T-cell (primary cell): ENCODE data around the gene PRKX. TPM values are rescaled to one million over a fixed set of nuclear protein-coding genes. Genes with fewer than 3 reads are reported as not detected.

ENCODE experiments used
- ATAC-seq, 4 experiments: fragments of 200-7000 bp in 3 of 4; fragments of 150-1000 bp in 1 of 4; cut with Tn5 transposase; replicated peaks in 1 of 4; 1 replicate in 3 of 4; 2 replicates in 1 of 4; pipeline ENCODE4 v1.10.0; 2021; ENCODE audit warnings: moderate library complexity in 3 of 4, mild to moderate bottlenecking in 2 of 4, moderate number of reproducible peaks in 1 of 4
- CTCF ChIA-PET, 2 donors: fragments of 300-600 bp; sonication (Branson Sonifier 250); formaldehyde crosslinking; loops; one replicate each; lab custom pipeline; 2022; ENCODE audit warnings: antibody characterized with exemption in 2 of 2; lab: Charles Lee
- POLR2A ChIA-PET, 2 donors: fragments of 300-600 bp; sonication (Branson Sonifier 250); formaldehyde crosslinking; loops; one replicate each; lab custom pipeline; 2022; ENCODE audit warnings: antibody characterized with exemption in 2 of 2; lab: Charles Lee
- DNase-seq, 35 experiments: peaks; one replicate each; pipeline versions ENCODE4 v3.0.0 to v3.0.0-alpha.2; 2013 to 2023
- H3K27ac ChIP-seq: one replicate; pipeline ENCODE4 v1.5.1; 2013; ENCODE audit warnings: low read length
- H3K27me3 ChIP-seq, 2 experiments: replicated peaks in 1 of 2; 1 replicate in 1 of 2; 2 replicates in 1 of 2; pipeline versions ENCODE4 v1.6.1 to v1.7.0; 2013; ENCODE audit warnings: low read length in 1 of 2, mixed read lengths in 1 of 2; ENCODE audit not compliant: control insufficient read depth in 2 of 2, insufficient read depth in 2 of 2; ENCODE audit errors: extremely low read depth in 1 of 2
- H3K36me3 ChIP-seq, 2 donors: 1 replicate in 1 of 2; 2 replicates in 1 of 2; pipeline versions ENCODE4 v1.6.1 to v1.7.0; 2013; ENCODE audit warnings: low read length in 1 of 2; ENCODE audit not compliant: control insufficient read depth in 2 of 2, insufficient read depth in 1 of 2; ENCODE audit errors: extremely low read depth in 1 of 2
- H3K4me1 ChIP-seq, 2 experiments: 1 replicate in 1 of 2; 2 replicates in 1 of 2; pipeline versions ENCODE4 v1.6.1 to v1.7.0; 2013; ENCODE audit warnings: low read length in 2 of 2, mixed read lengths in 1 of 2; ENCODE audit not compliant: insufficient read depth in 2 of 2, control insufficient read depth in 1 of 2; ENCODE audit errors: extremely low read depth in 1 of 2
- H3K4me3 ChIP-seq, 2 donors: 1 replicate in 1 of 2; 2 replicates in 1 of 2; pipeline versions ENCODE4 v1.5.1 to v1.7.0; 2013; ENCODE audit warnings: mild to moderate bottlenecking in 2 of 2, low read length in 1 of 2, moderate library complexity in 1 of 2; ENCODE audit not compliant: control insufficient read depth in 1 of 2; ENCODE audit errors: extremely low read depth in 1 of 2
- H3K9me3 ChIP-seq: 2 replicates; pipeline ENCODE4 v1.7.0; 2013
- H3K27ac Mint-ChIP-seq, 2 donors: one replicate each; pipeline ENCODE4 v1.8.0; 2020 to 2021; ENCODE audit warnings: mild to moderate bottlenecking in 2 of 2, mixed read lengths in 2 of 2
- H3K27me3 Mint-ChIP-seq, 2 donors: one replicate each; pipeline ENCODE4 v1.8.0; 2021 to 2022; ENCODE audit warnings: mixed read lengths in 2 of 2
- H3K36me3 Mint-ChIP-seq: one replicate; pipeline ENCODE4 v1.8.0; 2021; ENCODE audit warnings: mixed read lengths
- H3K4me1 Mint-ChIP-seq, 3 donors: one replicate each; pipeline ENCODE4 v1.8.0; 2020 to 2022; ENCODE audit warnings: mixed read lengths in 3 of 3, mild to moderate bottlenecking in 1 of 3
- H3K4me3 Mint-ChIP-seq, 3 donors: one replicate each; pipeline ENCODE4 v1.8.0; 2020 to 2022; ENCODE audit warnings: mild to moderate bottlenecking in 3 of 3, mixed read lengths in 3 of 3, moderate library complexity in 3 of 3
- H3K9me3 Mint-ChIP-seq, 3 donors: one replicate each; pipeline ENCODE4 v1.8.0; 2020 to 2022; ENCODE audit warnings: mixed read lengths in 3 of 3
- WGBS: methylation state at CpG from one replicate; pipeline ENCODE4 v1.1.5; 2013; ENCODE audit warnings: missing lambda C conversion rate; ENCODE audit not compliant: insufficient coverage; 5-methylcytosine and 5-hydroxymethylcytosine counted together
- total RNA-seq, 35 experiments: library from RNA in 6 of 35; stranded (reverse) in 6 of 35; fragments of 120-200 nt in 1 of 35; gene quantifications; one replicate each; pipeline versions ENCODE4 v1.2.1 to v1.2.4 and lab custom pipeline; 2013 to 2026

PRKX gene
- total RNA-seq = 10 to 100 TPM; 55.9 to 83.2 (median 63.2) TPM
- total RNA-seq (2013) = 49.9 TPM
- 58.6 to 192 (median 105) reads per million in 29 experiments for total RNA-seq (lab: John Stamatoyannopoulos, UW)

DNA sequence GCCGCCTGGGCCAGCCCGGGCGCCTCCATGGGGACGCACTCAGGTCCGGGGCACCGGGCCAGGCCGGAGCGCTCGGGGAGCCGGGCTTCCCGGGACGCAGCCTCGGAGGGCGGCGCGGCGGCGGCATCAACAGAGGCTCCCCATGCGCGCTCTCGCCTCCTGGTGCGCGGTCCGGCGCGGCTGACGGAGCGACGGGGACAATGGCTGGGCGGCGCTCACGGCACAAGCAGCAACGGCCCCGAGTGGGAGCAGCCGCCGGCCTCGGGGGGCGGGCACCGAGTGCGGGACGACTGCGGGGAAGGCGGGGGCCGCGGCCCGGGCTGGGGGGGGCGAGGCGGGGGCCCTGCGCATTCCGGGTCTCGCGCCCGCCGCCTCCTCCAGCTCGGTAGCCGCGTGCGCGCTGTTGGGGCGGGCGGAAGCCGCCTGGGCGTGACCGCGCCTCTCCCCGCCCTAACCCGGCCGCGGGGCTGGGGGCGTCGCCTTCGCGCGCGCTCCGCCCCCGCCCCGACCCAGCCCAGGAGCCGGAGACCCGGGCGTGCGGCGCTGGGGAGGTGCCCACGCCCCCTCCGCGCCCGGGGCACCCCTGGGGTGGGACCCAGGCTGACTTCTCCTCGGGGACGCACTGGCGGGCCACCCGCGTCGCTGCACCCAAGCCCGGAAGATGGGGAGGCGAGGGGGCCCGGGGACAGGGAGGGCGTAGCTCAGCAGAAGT is at the start of gene PRKX:
PRKX (minus strand) TSS at position 425 of the 712 bp plus-strand sequence; CDS start at position 29, 396 bp downstream.
- POLR2A ChIA-PET = interaction anchor here in 1 of 2 donors (1.0 kb wide), 1 partner anchor 27 kb away, joined by 19 read pairs; no protein-coding TSS in a partner anchor
- no peaks in the 10 kb centered on the region for H3K27me3 Mint-ChIP-seq
- WGBS = under 1% methylated on average over 40 of the region's 97 CpGs

DNA sequence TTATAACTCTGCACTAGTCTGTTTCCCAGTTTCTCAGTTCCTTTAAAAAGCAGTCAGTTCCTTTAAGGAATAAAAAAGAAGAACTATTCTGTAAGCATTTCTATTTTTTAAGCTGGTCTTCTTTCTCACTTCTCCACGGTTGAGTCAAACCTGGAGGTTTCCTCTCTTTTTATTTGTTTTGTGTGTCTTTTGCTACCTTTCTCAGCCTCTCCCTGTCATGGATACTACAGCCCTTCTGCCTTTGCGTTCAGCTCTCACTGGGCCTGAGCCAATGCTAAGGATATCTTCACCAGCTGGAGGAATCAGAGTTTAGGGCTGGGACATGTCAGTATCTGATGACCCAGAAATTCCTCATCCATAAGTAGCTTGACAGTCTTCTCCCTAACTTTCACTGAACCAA is 49.7 kb upstream of the PRKX start:
- Histone ChIP-seq H3K9me3 (no peaks in the 10 kb centered on the region), H3K4me1 (no peaks in the 10 kb centered on the region), H3K4me3 (no peak overlapping the region), H3K27me3 (no peaks in the 10 kb centered on the region), H3K36me3 (no peaks in the 10 kb centered on the region), H3K27ac (no peak overlapping the region)
- POLR2A ChIA-PET = no interaction called here
- no peak for DNase-seq
- ATAC-seq = no peak
- Mint-ChIP-seq H3K36me3 (no peaks in the 10 kb centered on the region), H3K4me3 (no peak overlapping the region), H3K27ac (no peak overlapping the region), H3K9me3 (peaks cover 0 to 10% (median 0%) of the 10 kb centered on the region in 3 donors), H3K4me1 (no peaks in the 10 kb centered on the region), H3K27me3 (peaks cover 2 to 4% of the 10 kb centered on the region in 2 donors)
- CTCF ChIA-PET = interaction anchor here in 1 of 2 donors (0.6 kb wide), 1 partner anchor 31 kb away, joined by 3 read pairs; no protein-coding TSS in a partner anchor
- no CpG with 5 or more reads among the region's 2 CpGs for WGBS

More for the DNA sequence above, at the start of gene PRKX:
- peak within 1 kb of the TSS; percentile 97 to 99 (median 98) for H3K4me3 Mint-ChIP-seq
- no peaks in the 10 kb centered on the region for H3K36me3 Mint-ChIP-seq
- H3K4me3 ChIP-seq = peak within 1 kb of the TSS; percentile 73 to 78
- peaks cover 4 to 35% of the 10 kb centered on the region in 2 experiments for H3K4me1 ChIP-seq
- no peaks in the 10 kb centered on the region for H3K9me3 Mint-ChIP-seq
- peaks cover 27 to 42% (median 31%) of the 10 kb centered on the region in 3 donors for H3K4me1 Mint-ChIP-seq
- peak within 1 kb of the TSS; percentile 76 for H3K27ac ChIP-seq
- ATAC-seq (peak; percentile 89 to 95 (median 92)), DNase-seq (peak; percentile 48 to 87 (median 67))
- no peaks in the 10 kb centered on the region for H3K36me3 ChIP-seq
- CTCF ChIA-PET = interaction anchor here in 1 of 2 donors (1.5 kb wide), 1 partner anchor 98 kb away, joined by 5 read pairs; no protein-coding TSS in a partner anchor
- peak within 1 kb of the TSS; percentile 95 to 96 for H3K27ac Mint-ChIP-seq
- H3K9me3 ChIP-seq = no peaks in the 10 kb centered on the region
- no peaks in the 10 kb centered on the region for H3K27me3 ChIP-seq

GRCh38 chrX:3757510-3758025 is 44.1 kb upstream of the PRKX start:
- Mint-ChIP-seq H3K4me3 (no peak overlapping the region), H3K9me3 (no peaks in the 10 kb centered on the region), H3K36me3 (no peaks in the 10 kb centered on the region), H3K4me1 (no peaks in the 10 kb centered on the region), H3K27me3 (peaks cover 0 to 5% of the 10 kb centered on the region in 2 donors), H3K27ac (no peak overlapping the region)
- no peaks in the 10 kb centered on the region for H3K9me3 ChIP-seq
- CTCF ChIA-PET = no interaction called here
- ATAC-seq (no peak), DNase-seq (no peak)
- no peak overlapping the region for H3K4me3 ChIP-seq
- H3K27me3 ChIP-seq = no peaks in the 10 kb centered on the region
- 100% methylated on average over 1 of the region's 5 CpGs for WGBS
- H3K36me3 ChIP-seq = no peaks in the 10 kb centered on the region
- no peak overlapping the region for H3K27ac ChIP-seq
- POLR2A ChIA-PET = no interaction called here
- no peaks in the 10 kb centered on the region for H3K4me1 ChIP-seq

GRCh38 chrX:3748052-3748559 is 34.7 kb upstream of the PRKX start:
- DNase-seq = peak in 1 of 35 experiments; percentile 1
- POLR2A ChIA-PET = interaction anchor here in 1 of 2 donors (0.6 kb wide), 2 partner anchors 120 to 159 kb away, joined by 3 read pairs; no protein-coding TSS in a partner anchor
- ATAC-seq = no peak
- Histone ChIP-seq H3K4me1 (peaks cover 0 to 16% of the 10 kb centered on the region in 2 experiments), H3K4me3 (no peak overlapping the region), H3K36me3 (no peaks in the 10 kb centered on the region), H3K27ac (no peak overlapping the region), H3K9me3 (no peaks in the 10 kb centered on the region), H3K27me3 (no peaks in the 10 kb centered on the region)
- CTCF ChIA-PET = interaction anchor here in 1 of 2 donors (0.5 to 0.6 kb wide), 2 partner anchors 13 to 79 kb away, joined by 3 to 4 read pairs; no protein-coding TSS in a partner anchor
- Mint-ChIP-seq H3K9me3 (peaks cover 0 to 5% (median 0%) of the 10 kb centered on the region in 3 donors), H3K27ac (peak overlapping the region; percentile 36 to 62), H3K36me3 (no peaks in the 10 kb centered on the region), H3K27me3 (no peaks in the 10 kb centered on the region), H3K4me1 (peaks cover 30 to 33% (median 33%) of the 10 kb centered on the region in 3 donors), H3K4me3 (no peak overlapping the region)
- WGBS = no CpG with 5 or more reads among the region's 3 CpGs

GRCh38 chrX:3743801-3744439 is 30.5 kb upstream of the PRKX start:
- H3K4me1 Mint-ChIP-seq = peaks cover 33 to 42% (median 38%) of the 10 kb centered on the region in 3 donors

More at GRCh38 chrX:3743801-3744439, 30.5 kb upstream of the PRKX start:
- Histone ChIP-seq H3K4me3 (no peak overlapping the region), H3K9me3 (no peaks in the 10 kb centered on the region), H3K27me3 (no peaks in the 10 kb centered on the region), H3K4me1 (peaks cover 0 to 19% of the 10 kb centered on the region in 2 experiments), H3K36me3 (no peaks in the 10 kb centered on the region), H3K27ac (peak overlapping the region; percentile 57)
- CTCF ChIA-PET = interaction anchor here (0.6 to 0.7 kb wide), 2 partner anchors 203 to 915 kb away, joined by 4 to 7 read pairs; partner anchors contain the start of gene GYG2 (in 1 of the 2)
- 0% methylated on average over 1 of the region's 8 CpGs for WGBS
- peak; percentile 11 to 81 (median 51) for DNase-seq
- Mint-ChIP-seq H3K9me3 (peaks cover 4 to 6% (median 6%) of the 10 kb centered on the region in 3 donors), H3K36me3 (no peaks in the 10 kb centered on the region), H3K27me3 (no peaks in the 10 kb centered on the region), H3K27ac (peak overlapping the region; percentile 71 to 84), H3K4me3 (peak overlapping the region; percentile 31 to 60 (median 38))
- ATAC-seq = peak; percentile 65 to 96 (median 94)
- POLR2A ChIA-PET = interaction anchor here in 1 of 2 donors (0.7 kb wide), 1 partner anchor 43 kb away, joined by 14 read pairs; no protein-coding TSS in a partner anchor
